Thoracic aorta (tissue), 2 donors: ENCODE results near the gene KCNK2. TPM values are rescaled to one million over a fixed set of nuclear protein-coding genes. Genes with fewer than 3 reads are reported as not detected.

ENCODE experiments used
- ATAC-seq: fragments of 150-250 bp; one replicate; pipeline ENCODE4 v1.8.0; 2017; ENCODE audit warnings: low read depth; ENCODE audit not compliant: insufficient number of reproducible peaks, low FRiP score
- DNase-seq: peaks from one replicate; pipeline ENCODE4 v3.0.0-alpha.2; 2020; ENCODE audit warnings: low spot score
- H3K27ac ChIP-seq, 2 donors: fragments of 200-600 bp; sonication (generic); 1 replicate in 1 of 2; 2 replicates in 1 of 2; pipeline ENCODE4 v1.5.1; 2016; ENCODE audit warnings: mild to moderate bottlenecking in 2 of 2, moderate library complexity in 2 of 2
- H3K27me3 ChIP-seq: fragments of 200-600 bp; sonication (generic); replicated peaks from 2 replicates; pipeline ENCODE4 v1.6.0; 2016; ENCODE audit warnings: mild to moderate bottlenecking; ENCODE audit not compliant: insufficient read depth
- H3K36me3 ChIP-seq: fragments of 200-600 bp; sonication (generic); one replicate; pipeline ENCODE4 v1.5.1; 2016
- H3K4me1 ChIP-seq, 2 donors: fragments of 200-600 bp; sonication (generic); 1 replicate in 1 of 2; 2 replicates in 1 of 2; pipeline versions ENCODE4 v1.5.1 to v1.6.0; 2016; ENCODE audit warnings: low read depth in 2 of 2, mild to moderate bottlenecking in 1 of 2; ENCODE audit not compliant: control insufficient read depth in 1 of 2
- H3K4me3 ChIP-seq: fragments of 200-600 bp; sonication (generic); 2 replicates; pipeline ENCODE4 v1.5.1; 2016; ENCODE audit warnings: mild to moderate bottlenecking
- H3K9me3 ChIP-seq: fragments of 200-600 bp; sonication (generic); 2 replicates; pipeline ENCODE4 v1.5.1; 2016
- CTCF ChIP-seq: fragments of 200-600 bp; sonication (generic); IDR thresholded peaks from one replicate; pipeline ENCODE4 v1.5.1; 2019; ENCODE audit warnings: antibody characterized with exemption
- total RNA-seq, 2 donors: library from RNA; depleted of rRNA; stranded (reverse); fragments of >200 nt; gene quantifications; one replicate each; pipeline versions ENCODE4 v1.1.0 to v1.2.3, GENCODE V29; 2016

The KCNK2 gene
- total RNA-seq, 2 donors from 2014 or later, result 0.28 to 1.8 TPM

- H3K4me1 ChIP-seq, result no peaks in the 10 kb centered on the region
- H3K9me3 ChIP-seq, result no peaks in the 10 kb centered on the region
- no peak overlapping the region for H3K4me3 ChIP-seq
- no peak for TF ChIP-seq CTCF
- H3K27ac ChIP-seq, result no peak overlapping the region
- H3K27me3 ChIP-seq, result no peaks in the 10 kb centered on the region
- no peak for ATAC-seq
- no peak for DNase-seq
- H3K36me3 ChIP-seq, result no peaks in the 10 kb centered on the region
These were observed 115.5 kb downstream of the KCNK2 start for GRCh38 chr1:215198021-215198420.

- Histone ChIP-seq H3K27me3 (no peaks in the 10 kb centered on the region), H3K36me3 (no peaks in the 10 kb centered on the region), H3K4me1 (no peaks in the 10 kb centered on the region), H3K27ac (no peak overlapping the region), H3K9me3 (no peaks in the 10 kb centered on the region), H3K4me3 (no peak overlapping the region)
- no peak for ATAC-seq
- TF ChIP-seq CTCF, result no peak
- no peak for DNase-seq
These were observed 117.6 kb downstream of the KCNK2 start for GRCh38 chr1:215200121-215200520.

- DNase-seq (no peak), ATAC-seq (no peak)
- Histone ChIP-seq H3K27ac (no peak overlapping the region), H3K36me3 (no peaks in the 10 kb centered on the region), H3K27me3 (no peaks in the 10 kb centered on the region), H3K4me3 (no peak overlapping the region), H3K9me3 (no peaks in the 10 kb centered on the region), H3K4me1 (no peaks in the 10 kb centered on the region)
- no peak for TF ChIP-seq CTCF
These were observed 118.7 kb downstream of the KCNK2 start for GRCh38 chr1:215201283-215201682.

GRCh38 chr1:215202868-215203267 is 120.3 kb downstream of the KCNK2 start:
- no peak for DNase-seq
- no peak overlapping the region for H3K27ac ChIP-seq
- no peaks in the 10 kb centered on the region for H3K9me3 ChIP-seq
- no peaks in the 10 kb centered on the region for H3K36me3 ChIP-seq
- TF ChIP-seq CTCF, result no peak
- no peak overlapping the region for H3K4me3 ChIP-seq
- no peaks in the 10 kb centered on the region for H3K4me1 ChIP-seq
- no peaks in the 10 kb centered on the region for H3K27me3 ChIP-seq
- ATAC-seq, result no peak

GRCh38 chr1:215210167-215210566 is 127.6 kb downstream of the KCNK2 start:
- TF ChIP-seq CTCF, result no peak
- no peaks in the 10 kb centered on the region for H3K27me3 ChIP-seq
- no peak for ATAC-seq
- DNase-seq, result no peak
- no peak overlapping the region for H3K4me3 ChIP-seq
- H3K27ac ChIP-seq, result no peak overlapping the region
- H3K9me3 ChIP-seq, result no peaks in the 10 kb centered on the region
- no peaks in the 10 kb centered on the region for H3K4me1 ChIP-seq
- H3K36me3 ChIP-seq, result no peaks in the 10 kb centered on the region
